ENCODE results near the gene IQGAP3.
"Not testable (repeated sequence)": the region's sequence is repeated elsewhere in the genome, so short reads cannot be mapped to it uniquely, and the experiment has no call there.

IQGAP3 gene

GRCh38 chr1:156571919-156572662 is at the start of gene IQGAP3:
TSS of gene IQGAP3 (minus strand) at chr1:156572565. CDS start at chr1:156572529, 36 bp downstream.
- FAIRE-seq = no peak

- no peak for FAIRE-seq
Observed at GRCh38 chr1:156619582-156619955, 47.2 kb upstream of the IQGAP3 start.

GRCh38 chr1:156618853-156619581 is 46.7 kb upstream of the IQGAP3 start, which contains the start of gene HAPLN2:
TSS of gene HAPLN2 (plus strand) at chr1:156619415. CDS start at chr1:156623491, 4,076 bp downstream.
- no peak for FAIRE-seq

- no peak for FAIRE-seq
Observed at GRCh38 chr1:156616463-156616862, 44.1 kb upstream of the IQGAP3 start.

- FAIRE-seq = no peak
Observed at GRCh38 chr1:156615946-156616345, 43.6 kb upstream of the IQGAP3 start.

GRCh38 chr1:156612666-156613065 is 40.3 kb upstream of the IQGAP3 start:
- no peak for FAIRE-seq

- FAIRE-seq = not testable (repeated sequence)
Observed at GRCh38 chr1:156610072-156610471, 37.7 kb upstream of the IQGAP3 start.

GRCh38 chr1:156608981-156609380 is 36.6 kb upstream of the IQGAP3 start:
- FAIRE-seq = no peak

- FAIRE-seq = peak; percentile 77
Observed at GRCh38 chr1:156608036-156608674, 35.8 kb upstream of the IQGAP3 start.

- FAIRE-seq = not testable (repeated sequence)
Observed at GRCh38 chr1:156607344-156607743, 35.0 kb upstream of the IQGAP3 start.

- no peak for FAIRE-seq
Observed at GRCh38 chr1:156602557-156602993, 30.2 kb upstream of the IQGAP3 start.

GRCh38 chr1:156601892-156602291 is 29.5 kb upstream of the IQGAP3 start:
- FAIRE-seq = no peak

GRCh38 chr1:156601122-156601830 is 28.9 kb upstream of the IQGAP3 start, which contains the start of gene GPATCH4:
TSS of gene GPATCH4 (minus strand) at chr1:156601479.
- peak; percentile 91 for FAIRE-seq

GRCh38 chr1:156600733-156601121 is 28.4 kb upstream of the IQGAP3 start:
- FAIRE-seq = no peak

- no peak for FAIRE-seq
Observed at GRCh38 chr1:156599811-156600210, 27.4 kb upstream of the IQGAP3 start.

- no peak for FAIRE-seq
Observed at GRCh38 chr1:156598731-156599432, 26.5 kb upstream of the IQGAP3 start.

GRCh38 chr1:156598125-156598524 is 25.8 kb upstream of the IQGAP3 start:
- FAIRE-seq = no peak

- FAIRE-seq = no peak
Observed at GRCh38 chr1:156596426-156596825, 24.1 kb upstream of the IQGAP3 start.

GRCh38 chr1:156595016-156595415 is 22.7 kb upstream of the IQGAP3 start:
- no peak for FAIRE-seq

GRCh38 chr1:156594190-156594589 is 21.8 kb upstream of the IQGAP3 start:
- FAIRE-seq = no peak

- no peak for FAIRE-seq
Observed at GRCh38 chr1:156593661-156593989, 21.3 kb upstream of the IQGAP3 start.

GRCh38 chr1:156592910-156593660 is 20.7 kb upstream of the IQGAP3 start:
- no peak for FAIRE-seq
